Chondrocyte (in vitro differentiated cells): ENCODE data around the gene SPHKAP. TPM values are rescaled to one million over a fixed set of nuclear protein-coding genes. Genes with fewer than 3 reads are reported as not detected.

Experiments
- DNase-seq: peaks from one replicate; pipeline ENCODE4 v3.0.0; 2021; ENCODE audit warnings: mixed read lengths, low spot score
- H3K27ac Mint-ChIP-seq: one replicate; pipeline ENCODE4 v1.8.0; 2021; ENCODE audit warnings: mild to moderate bottlenecking, moderate library complexity, mixed read lengths; ENCODE audit not compliant: unreplicated experiment
- H3K27me3 Mint-ChIP-seq: 2 replicates; pipeline ENCODE4 v1.8.0; 2021; ENCODE audit warnings: low read depth, mixed read lengths
- H3K36me3 Mint-ChIP-seq: 2 replicates; pipeline ENCODE4 v1.8.0; 2021; ENCODE audit warnings: low read depth, mixed read lengths
- H3K4me1 Mint-ChIP-seq: 2 replicates; pipeline ENCODE4 v1.8.0; 2021; ENCODE audit warnings: low read depth, mild to moderate bottlenecking, mixed read lengths
- H3K4me3 Mint-ChIP-seq: one replicate; pipeline ENCODE4 v1.8.0; 2021; ENCODE audit warnings: mild to moderate bottlenecking, moderate library complexity, mixed read lengths; ENCODE audit not compliant: unreplicated experiment
- H3K9me3 Mint-ChIP-seq: 2 replicates; pipeline ENCODE4 v1.8.0; 2021; ENCODE audit warnings: low read depth, mixed read lengths
- CTCF ChIP-seq: fragments of 200-600 bp; sonication (generic); IDR thresholded peaks from 2 replicates; pipeline ENCODE4 v1.5.0; 2021; ENCODE audit warnings: antibody characterized with exemption, mild to moderate bottlenecking, moderate library complexity
- total RNA-seq: library from RNA; stranded (reverse); gene quantifications from 3 replicates; pipeline ENCODE4 v1.2.1, GENCODE V29; 2021

The SPHKAP gene
- total RNA-seq, 1 donor from 2014 or later: not detected

- Mint-ChIP-seq H3K9me3 (no peaks in the 10 kb centered on the region), H3K27ac (no peak overlapping the region), H3K36me3 (no peaks in the 10 kb centered on the region), H3K4me3 (no peak overlapping the region), H3K27me3 (no peaks in the 10 kb centered on the region), H3K4me1 (no peaks in the 10 kb centered on the region)
- no peak for DNase-seq
- no peak for TF ChIP-seq CTCF
These were observed 117.9 kb downstream of the SPHKAP start for GRCh38 chr2:228063558-228063957.

- Mint-ChIP-seq H3K4me1 (no peaks in the 10 kb centered on the region), H3K27me3 (peaks cover 5% of the 10 kb centered on the region), H3K27ac (no peak overlapping the region), H3K9me3 (no peaks in the 10 kb centered on the region), H3K4me3 (no peak overlapping the region), H3K36me3 (no peaks in the 10 kb centered on the region)
- TF ChIP-seq CTCF: no peak
- no peak for DNase-seq
These were observed 121.8 kb downstream of the SPHKAP start for GRCh38 chr2:228059735-228060134.

- no peak overlapping the region for H3K4me3 Mint-ChIP-seq
- H3K36me3 Mint-ChIP-seq: no peaks in the 10 kb centered on the region
- no peak for TF ChIP-seq CTCF
- peaks cover 3% of the 10 kb centered on the region for H3K9me3 Mint-ChIP-seq
- no peak for DNase-seq
- H3K4me1 Mint-ChIP-seq: no peaks in the 10 kb centered on the region
- peaks cover 13% of the 10 kb centered on the region for H3K27me3 Mint-ChIP-seq
- no peak overlapping the region for H3K27ac Mint-ChIP-seq
These were observed 125.0 kb downstream of the SPHKAP start for GRCh38 chr2:228056293-228057097.

GRCh38 chr2:228048838-228049490, 132.5 kb downstream of the SPHKAP start:
- no peak overlapping the region for H3K4me3 Mint-ChIP-seq
- H3K27ac Mint-ChIP-seq: no peak overlapping the region
- no peak for DNase-seq
- TF ChIP-seq CTCF: peak; percentile 79
- no peaks in the 10 kb centered on the region for H3K9me3 Mint-ChIP-seq
- H3K27me3 Mint-ChIP-seq: peaks cover 11% of the 10 kb centered on the region
- H3K36me3 Mint-ChIP-seq: no peaks in the 10 kb centered on the region
- H3K4me1 Mint-ChIP-seq: no peaks in the 10 kb centered on the region

- no peaks in the 10 kb centered on the region for H3K9me3 Mint-ChIP-seq
- H3K27ac Mint-ChIP-seq: no peak overlapping the region
- DNase-seq: no peak
- TF ChIP-seq CTCF: no peak
- peaks cover 3% of the 10 kb centered on the region for H3K27me3 Mint-ChIP-seq
- H3K4me1 Mint-ChIP-seq: no peaks in the 10 kb centered on the region
- H3K36me3 Mint-ChIP-seq: no peaks in the 10 kb centered on the region
- no peak overlapping the region for H3K4me3 Mint-ChIP-seq
These were observed 140.5 kb downstream of the SPHKAP start for GRCh38 chr2:228040995-228041394.
